ENCODE data around the gene COQ7.
A peak's percentile ranks its signal among the peaks of the same experiment; 100 is the strongest.

Gene COQ7

DNA sequence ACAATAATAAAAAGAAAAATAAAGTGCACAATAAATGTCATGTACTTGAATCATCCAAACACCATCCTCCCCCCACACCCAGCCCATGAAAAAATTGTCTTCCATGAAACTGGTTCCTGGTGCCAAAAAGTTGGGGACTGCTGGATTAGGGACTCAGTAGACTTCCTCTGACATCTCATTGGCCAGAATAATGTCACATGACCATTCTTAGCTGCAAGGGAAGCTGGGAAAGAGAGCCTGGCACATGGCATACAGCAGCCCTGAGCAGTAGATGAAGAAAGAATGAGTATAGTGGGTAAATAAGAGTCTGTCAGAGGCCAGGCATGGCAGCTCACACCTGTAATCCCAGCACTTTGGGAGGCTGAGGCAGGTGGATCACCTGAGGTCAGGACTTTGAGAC is 58.9 kb downstream of the COQ7 start:
- Mint-ChIP-seq H3K27ac (no peak overlapping the region), H3K4me3 (no peak overlapping the region), H3K4me1 (peaks cover 23% of the 10 kb centered on the region), H3K27me3 (ENCODE audit: low read depth) (no peaks in the 10 kb centered on the region), H3K9me3 (peaks cover 6% of the 10 kb centered on the region), H3K36me3 (ENCODE audit: low read depth) (peaks cover 8% of the 10 kb centered on the region)
- TF ChIP-seq, protein P1, sequence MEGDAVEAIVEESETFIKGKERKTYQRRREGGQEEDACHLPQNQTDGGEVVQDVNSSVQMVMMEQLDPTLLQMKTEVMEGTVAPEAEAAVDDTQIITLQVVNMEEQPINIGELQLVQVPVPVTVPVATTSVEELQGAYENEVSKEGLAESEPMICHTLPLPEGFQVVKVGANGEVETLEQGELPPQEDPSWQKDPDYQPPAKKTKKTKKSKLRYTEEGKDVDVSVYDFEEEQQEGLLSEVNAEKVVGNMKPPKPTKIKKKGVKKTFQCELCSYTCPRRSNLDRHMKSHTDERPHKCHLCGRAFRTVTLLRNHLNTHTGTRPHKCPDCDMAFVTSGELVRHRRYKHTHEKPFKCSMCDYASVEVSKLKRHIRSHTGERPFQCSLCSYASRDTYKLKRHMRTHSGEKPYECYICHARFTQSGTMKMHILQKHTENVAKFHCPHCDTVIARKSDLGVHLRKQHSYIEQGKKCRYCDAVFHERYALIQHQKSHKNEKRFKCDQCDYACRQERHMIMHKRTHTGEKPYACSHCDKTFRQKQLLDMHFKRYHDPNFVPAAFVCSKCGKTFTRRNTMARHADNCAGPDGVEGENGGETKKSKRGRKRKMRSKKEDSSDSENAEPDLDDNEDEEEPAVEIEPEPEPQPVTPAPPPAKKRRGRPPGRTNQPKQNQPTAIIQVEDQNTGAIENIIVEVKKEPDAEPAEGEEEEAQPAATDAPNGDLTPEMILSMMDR (IDR thresholded peaks at IDR 0.05; ENCODE audit: unreplicated experiment in 3 of 3): no peak

DNA sequence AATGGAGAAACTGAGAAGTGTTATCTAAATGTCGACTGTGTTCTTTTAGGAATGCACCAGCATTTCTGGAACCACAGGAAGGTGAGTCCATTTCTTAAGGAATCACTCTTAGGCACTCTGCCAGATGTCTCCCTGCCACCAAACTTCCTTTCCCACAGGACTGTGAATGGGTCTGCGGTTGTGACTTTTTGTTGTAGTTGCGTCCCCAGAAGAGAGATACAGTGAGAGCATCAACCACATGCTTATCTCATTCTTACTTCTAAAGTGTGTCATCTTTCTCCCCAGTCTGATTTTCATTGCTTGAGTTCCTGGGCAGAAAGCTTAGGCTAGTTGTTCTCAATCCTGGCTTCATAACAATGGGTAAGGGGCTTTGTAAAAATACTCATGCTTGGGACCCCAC is 59.8 kb downstream of the COQ7 start:
- no peaks in the 10 kb centered on the region for H3K27me3 Mint-ChIP-seq (ENCODE audit: low read depth)
- H3K4me1 Mint-ChIP-seq: peaks cover 27% of the 10 kb centered on the region
- peaks cover 6% of the 10 kb centered on the region for H3K9me3 Mint-ChIP-seq
- peaks cover 8% of the 10 kb centered on the region for H3K36me3 Mint-ChIP-seq (ENCODE audit: low read depth)
- TF ChIP-seq, protein P1 (IDR thresholded peaks at IDR 0.05; ENCODE audit: unreplicated experiment in 3 of 3): no peak
- H3K4me3 Mint-ChIP-seq: no peak overlapping the region
- peak overlapping the region in 1 of 3 experiments; percentile 34 for H3K27ac Mint-ChIP-seq

DNA sequence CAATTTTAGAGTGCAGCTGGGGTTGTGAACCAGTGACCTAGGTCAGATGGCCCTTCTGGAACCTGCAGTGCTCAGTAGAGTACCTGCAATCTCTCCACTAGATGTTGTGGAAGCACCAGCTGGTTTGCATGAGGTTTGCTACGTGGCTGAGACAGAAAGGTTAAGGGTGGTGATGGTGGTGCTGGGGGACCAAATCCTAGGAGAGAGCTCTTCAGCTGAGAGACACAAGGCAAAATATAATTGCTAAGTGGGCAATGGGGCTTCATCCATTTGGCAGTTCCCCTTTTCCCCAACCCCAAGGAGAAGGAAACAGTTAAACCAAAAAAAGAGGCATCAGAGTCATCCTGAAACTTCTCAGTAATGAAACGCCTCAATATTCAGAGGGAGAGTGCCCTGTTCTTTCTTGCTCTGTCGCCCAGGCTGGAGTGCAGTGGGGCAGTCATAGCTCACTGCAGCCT is 60.3 kb downstream of the COQ7 start:
- peak overlapping the region in 1 of 3 experiments; percentile 34 for H3K27ac Mint-ChIP-seq
- H3K4me3 Mint-ChIP-seq: no peak overlapping the region
- H3K4me1 Mint-ChIP-seq: peaks cover 27% of the 10 kb centered on the region
- TF ChIP-seq, protein P1 (IDR thresholded peaks at IDR 0.05; ENCODE audit: unreplicated experiment in 3 of 3): no peak
- no peaks in the 10 kb centered on the region for H3K27me3 Mint-ChIP-seq (ENCODE audit: low read depth)
- H3K36me3 Mint-ChIP-seq (ENCODE audit: low read depth): peaks cover 8% of the 10 kb centered on the region
- H3K9me3 Mint-ChIP-seq: peaks cover 6% of the 10 kb centered on the region

DNA sequence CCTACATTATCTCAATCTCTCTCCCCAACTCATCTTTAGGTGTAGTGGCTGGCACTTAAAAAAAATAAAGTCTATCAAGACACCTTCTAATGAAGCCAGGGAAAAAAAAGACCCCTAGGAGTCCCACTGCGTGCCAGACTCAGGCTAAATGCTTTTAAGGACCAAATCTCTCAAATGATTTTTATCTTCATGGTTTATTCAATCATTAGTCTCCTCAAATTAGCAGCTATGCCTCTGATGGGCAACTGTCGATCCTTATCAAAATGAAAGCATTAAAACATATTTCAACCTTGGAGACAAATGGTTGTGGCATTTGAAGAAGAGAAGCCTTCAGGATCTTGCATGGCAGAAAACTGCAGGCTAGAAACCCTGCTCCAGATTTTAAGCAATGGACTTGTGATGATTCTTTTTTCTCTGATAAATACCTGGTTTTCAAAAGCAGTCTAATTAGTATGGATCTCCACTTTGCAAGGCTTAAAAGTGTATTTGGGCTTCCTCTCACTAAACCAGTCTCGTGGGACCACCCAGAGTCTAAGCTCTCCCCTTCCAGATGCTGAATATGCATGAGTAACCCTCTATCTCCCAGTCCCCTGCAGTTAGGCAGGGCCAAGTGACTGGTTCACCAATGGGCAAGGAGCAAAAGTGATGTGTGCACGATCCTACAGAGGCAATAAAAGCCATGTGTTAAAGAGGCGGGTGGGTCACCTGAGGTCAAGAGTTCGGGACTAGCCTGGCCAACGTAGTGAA is 61.2 kb downstream of the COQ7 start:
- TF ChIP-seq, protein P1 (IDR thresholded peaks at IDR 0.05; ENCODE audit: unreplicated experiment in 3 of 3): no peak
- H3K27me3 Mint-ChIP-seq (ENCODE audit: low read depth): no peaks in the 10 kb centered on the region
- peaks cover 6% of the 10 kb centered on the region for H3K9me3 Mint-ChIP-seq
- no peak overlapping the region for H3K4me3 Mint-ChIP-seq
- H3K27ac Mint-ChIP-seq: peak overlapping the region; percentile 37 to 97 (median 73)
- peaks cover 27% of the 10 kb centered on the region for H3K4me1 Mint-ChIP-seq
- peaks cover 8% of the 10 kb centered on the region for H3K36me3 Mint-ChIP-seq (ENCODE audit: low read depth)

Data from nephron (organoid).